Endothelial cell of umbilical vein (primary cell): Measurements from ENCODE around the gene DCAF17. TPM values are rescaled to one million over a fixed set of nuclear protein-coding genes. Genes with fewer than 3 reads are reported as not detected.

ENCODE experiments used
- BruUV-seq: library from RNA; stranded (reverse); fragments of 400-500 nt; replicated peaks from 2 replicates; lab custom pipeline; 2021; lab: Mats Ljungman, UMichigan
- CTCF ChIA-PET: fragments of 300-600, 350-600 bp; sonication (Branson Sonifier 250); formaldehyde crosslinking; loops from one replicate; lab custom pipeline; 2021; ENCODE audit warnings: antibody characterized with exemption, inconsistent platforms; lab: Charles Lee
- POLR2A ChIA-PET: fragments of 300-600, 350-600 bp; sonication (Branson Sonifier 250); formaldehyde crosslinking; loops from one replicate; lab custom pipeline; 2021; ENCODE audit warnings: antibody characterized with exemption, inconsistent platforms; lab: Charles Lee
- DNase-seq: peaks from one replicate; pipeline ENCODE4 v3.0.0-alpha.2; 2011; ENCODE audit warnings: low read depth, low spot score
- FAIRE-seq: peaks from 2 replicates; lab custom pipeline; 2011; peaks lifted over from hg19 to GRCh38; lab: Jason Lieb, UNC
- H2AFZ ChIP-seq: 2 replicates; pipeline ENCODE4 v1.6.0; 2012; ENCODE audit warnings: low read depth, low read length, control low read depth, inconsistent platforms
- H3K27ac ChIP-seq: 2 replicates; pipeline ENCODE4 v1.5.1; 2011; ENCODE audit warnings: low read depth, mild to moderate bottlenecking, control low read depth, low read length, moderate library complexity; ENCODE audit not compliant: insufficient read depth
- H3K27me3 ChIP-seq, 2 experiments: 2 replicates each; pipeline versions ENCODE4 v1.6.0 to v1.6.1; 2011; ENCODE audit warnings: low read length in 2 of 2, mixed read lengths in 1 of 2; ENCODE audit not compliant: control insufficient read depth in 2 of 2, insufficient read depth in 2 of 2
- H3K36me3 ChIP-seq, 2 experiments: 2 replicates in 1 of 2; 3 replicates in 1 of 2; pipeline ENCODE4 v1.5.1; 2011; ENCODE audit warnings: low read length in 2 of 2, mild to moderate bottlenecking in 1 of 2, moderate library complexity in 1 of 2; ENCODE audit not compliant: control insufficient read depth in 2 of 2, insufficient read depth in 2 of 2; ENCODE audit errors: extremely low read depth in 1 of 2
- H3K4me1 ChIP-seq: 3 replicates; pipeline ENCODE4 v1.5.1; 2011; ENCODE audit warnings: mild to moderate bottlenecking, low read length; ENCODE audit not compliant: control insufficient read depth, insufficient read depth; ENCODE audit errors: extremely low read depth
- H3K4me2 ChIP-seq: 2 replicates; pipeline ENCODE4 v1.6.1; 2011; ENCODE audit warnings: low read length, control low read depth, mixed read lengths; ENCODE audit not compliant: insufficient read depth
- H3K4me3 ChIP-seq, 3 experiments: fragments of 200-600 bp in 1 of 3; sonication (generic), shearing (Covaris generic) in 1 of 3; replicated peaks in 1 of 3; 2 replicates each; pipeline ENCODE4 v1.5.1; 2011 to 2016; ENCODE audit warnings: control low read depth in 3 of 3, low read length in 3 of 3, mild to moderate bottlenecking in 2 of 3, inconsistent platforms in 1 of 3, low read depth in 1 of 3, moderate library complexity in 1 of 3; ENCODE audit not compliant: insufficient read depth in 1 of 3
- H3K79me2 ChIP-seq: 2 replicates; pipeline ENCODE4 v1.6.0; 2012; ENCODE audit warnings: low read length, inconsistent platforms; ENCODE audit not compliant: control insufficient read depth, insufficient read depth
- H3K9ac ChIP-seq: replicated peaks from 2 replicates; pipeline ENCODE3; 2011; ENCODE audit warnings: low read length, control low read depth; ENCODE audit not compliant: insufficient read depth; ENCODE audit errors: extremely low read depth
- H3K9me1 ChIP-seq: replicated peaks from 3 replicates; pipeline ENCODE4 v1.6.0; 2011; ENCODE audit warnings: mild to moderate bottlenecking, low read length; ENCODE audit not compliant: control insufficient read depth, insufficient read depth; ENCODE audit errors: extremely low read depth
- H3K9me3 ChIP-seq: replicated peaks from 2 replicates; pipeline ENCODE4 v1.5.1; 2012; ENCODE audit warnings: low read length, inconsistent platforms; ENCODE audit not compliant: control insufficient read depth, insufficient read depth
- H4K20me1 ChIP-seq: replicated peaks from 2 replicates; pipeline ENCODE3; 2011; ENCODE audit warnings: mild to moderate bottlenecking, low read length; ENCODE audit not compliant: control insufficient read depth, insufficient read depth; ENCODE audit errors: extremely low read depth
- CTCF ChIP-seq, 2 donors: IDR thresholded peaks; 1 replicate in 1 of 2; 2 replicates in 1 of 2; pipeline ENCODE4 v1.5.1; 2011; ENCODE audit warnings: low read length in 2 of 2, mild to moderate bottlenecking in 2 of 2, moderate library complexity in 2 of 2, control low read depth in 1 of 2, inconsistent platforms in 1 of 2, low read depth in 1 of 2; ENCODE audit not compliant: insufficient read depth in 1 of 2; ENCODE audit errors: extremely low read depth in 1 of 2
- EZH2 ChIP-seq: IDR thresholded peaks from 2 replicates; pipeline ENCODE4 v1.6.1; 2012; ENCODE audit warnings: borderline replicate concordance, low read depth, mild to moderate bottlenecking, moderate library complexity, low read length, inconsistent platforms; ENCODE audit not compliant: severe bottlenecking
- FOS ChIP-seq: IDR thresholded peaks from 2 replicates; pipeline ENCODE4 v1.6.1; 2011; ENCODE audit warnings: mild to moderate bottlenecking, low read length, moderate library complexity, borderline replicate concordance; ENCODE audit not compliant: insufficient read depth
- GATA2 ChIP-seq: IDR thresholded peaks from 2 replicates; pipeline ENCODE4 v1.7.0; 2011; ENCODE audit warnings: low read depth, mild to moderate bottlenecking, moderate library complexity, mixed read lengths, low read length; ENCODE audit not compliant: insufficient read length, insufficient read depth
- JUN ChIP-seq: IDR thresholded peaks from 2 replicates; pipeline ENCODE4 v1.6.1; 2011; ENCODE audit warnings: borderline replicate concordance, low read depth; ENCODE audit not compliant: insufficient read length, insufficient read depth
- MYC ChIP-seq: IDR thresholded peaks from one replicate; pipeline ENCODE4 v1.6.1; 2011; ENCODE audit warnings: mild to moderate bottlenecking, low read depth, low read length
- POLR2A ChIP-seq: IDR thresholded peaks from 2 replicates; pipeline ENCODE4 v1.6.1; 2012; ENCODE audit warnings: low read depth, mild to moderate bottlenecking, control low read depth, low read length
- POLR2AphosphoS5 ChIP-seq: IDR thresholded peaks from 2 replicates; pipeline ENCODE4 v1.6.1; 2012; ENCODE audit warnings: low read depth, mild to moderate bottlenecking, control low read depth, low read length, moderate library complexity; ENCODE audit not compliant: insufficient read depth
- dilution Hi-C: fragments of 300-500 bp; cut with MboI; formaldehyde crosslinking; loops from one replicate; pipeline ENCODE4 v1.15.0; 2019; ENCODE audit warnings: low sequenced_read_pairs; ENCODE audit not compliant: extremely low pct_ligation_motif_present
- intact Hi-C: fragments of 100-400 bp; cut with micrococcal nuclease; formaldehyde crosslinking; loops from one replicate; pipeline ENCODE4 v1.10.0; 2022
- polyA plus RNA-seq, 4 experiments: library from polyadenylated mRNA; depleted of rRNA in 3 of 4; stranded (reverse) in 3 of 4; unstranded in 1 of 4; fragments of >200 nt; gene quantifications; 2 replicates each; pipeline versions ENCODE4 v1.2.1 to v1.2.3, GENCODE V29; 2011 to 2012; ENCODE audit warnings: missing spikeins in 1 of 4
- total RNA-seq: library from RNA; stranded (reverse); gene quantifications from 2 replicates; pipeline ENCODE4 v1.2.3, GENCODE V29; 2021
- TF ChIP-seq, protein P1 (sequence below): IDR thresholded peaks from 2 replicates; pipeline ENCODE4 v1.6.1; 2011; ENCODE audit not compliant: insufficient read depth, insufficient read length

The DCAF17 gene
- total and polyA plus RNA-seq, 2 donors (not counting 3 experiments of a cell fraction or from before 2014, with no cell fraction given) = 4.6 to 14.9 TPM

DNA sequence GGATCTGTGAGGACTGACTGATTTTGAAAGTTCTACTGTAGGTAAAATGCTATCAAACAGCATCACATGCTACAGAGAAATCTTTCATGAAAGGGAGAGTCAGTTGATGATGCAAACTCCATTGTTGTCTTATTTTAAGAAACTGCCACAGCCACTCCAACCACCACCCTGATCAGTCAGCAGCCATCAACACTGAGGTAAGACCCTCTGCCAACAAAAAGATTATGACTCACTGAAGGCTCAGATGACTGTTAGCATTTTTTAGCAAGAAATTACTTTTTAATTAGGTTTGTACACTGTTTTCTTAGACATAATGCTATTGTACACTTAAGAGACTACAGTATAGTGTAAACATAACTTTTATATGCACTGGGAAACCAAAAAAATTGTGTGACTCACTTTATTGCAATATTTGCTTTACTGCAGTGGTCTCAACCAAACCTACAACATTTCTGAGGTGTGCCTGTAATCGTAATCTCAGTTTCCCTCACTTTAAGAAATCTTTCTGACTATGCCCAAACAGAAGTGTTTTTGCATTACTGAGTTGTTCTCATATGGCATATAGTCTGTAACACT, 43.0 kb upstream of the DCAF17 start:
- H3K27me3 ChIP-seq = no peaks in the 10 kb centered on the region
- CTCF ChIA-PET = interaction anchor here (0.6 kb wide), 1 partner anchor 25 kb away, joined by 4 read pairs; no protein-coding TSS in a partner anchor
- no peak overlapping the region for H2AFZ ChIP-seq

More for the DNA sequence above, 43.0 kb upstream of the DCAF17 start:
- BruUV-seq = no TSS peak
- Histone ChIP-seq H3K36me3 (no peaks in the 10 kb centered on the region), H3K4me2 (peak overlapping the region; percentile 20), H3K9me3 (no peaks in the 10 kb centered on the region), H3K9me1 (no peaks in the 10 kb centered on the region), H3K79me2 (no peaks in the 10 kb centered on the region), H3K9ac (no peak overlapping the region), H3K4me3 (no peak overlapping the region), H3K4me1 (peaks cover 15% of the 10 kb centered on the region), H4K20me1 (no peaks in the 10 kb centered on the region), H3K27ac (peak overlapping the region; percentile 55)
- DNase-seq = peak; percentile 85
- POLR2A ChIA-PET = no interaction called here
- TF ChIP-seq CTCF (IDR thresholded peaks at IDR 0.05; ENCODE audit: extremely low read depth in 1 of 2, insufficient read depth in 1 of 2, low read depth in 1 of 2, low read length in 2 of 2) = no peak
- TF ChIP-seq MYC = no peak
- TF ChIP-seq POLR2A = no peak
- TF ChIP-seq, protein P1, sequence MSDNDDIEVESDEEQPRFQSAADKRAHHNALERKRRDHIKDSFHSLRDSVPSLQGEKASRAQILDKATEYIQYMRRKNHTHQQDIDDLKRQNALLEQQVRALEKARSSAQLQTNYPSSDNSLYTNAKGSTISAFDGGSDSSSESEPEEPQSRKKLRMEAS = no peak
- no peak for TF ChIP-seq GATA2
- TF ChIP-seq EZH2 = no peak
- TF ChIP-seq FOS = peak; percentile 80
- TF ChIP-seq JUN = peak; percentile 76
- TF ChIP-seq POLR2AphosphoS5 = peak; percentile 45
- FAIRE-seq = peak; percentile 73
- intact Hi-C loops = no loop called here
- dilution Hi-C loops = no loop called here
